CD4-positive, CD25-positive, alpha-beta regulatory T cell (primary cell): ENCODE measurements around the gene PTGDR. TPM values are rescaled to one million over a fixed set of nuclear protein-coding genes. Genes with fewer than 3 reads are reported as not detected.
A peak's percentile ranks its signal among the peaks of the same experiment; 100 is the strongest.

Experiments
- ATAC-seq, 2 donors: fragments of 150-1000 bp; cut with Tn5 transposase; one replicate each; pipeline ENCODE4 v1.10.0; 2021; ENCODE audit warnings: low read depth in 2 of 2, moderate number of reproducible peaks in 2 of 2, moderate library complexity in 1 of 2
- DNase-seq, 3 donors: peaks; one replicate each; pipeline versions ENCODE4 v3.0.0 to v3.0.0-alpha.2; 2012 to 2022; ENCODE audit warnings: mixed read lengths in 1 of 3
- H3K27ac ChIP-seq: one replicate; pipeline ENCODE4 v1.7.0; 2013; ENCODE audit warnings: mild to moderate bottlenecking, low read length; ENCODE audit not compliant: insufficient read depth, poor library complexity, severe bottlenecking
- H3K27me3 ChIP-seq: one replicate; pipeline ENCODE4 v1.7.0; 2013; ENCODE audit warnings: low read length; ENCODE audit not compliant: control insufficient read depth, insufficient read depth
- H3K36me3 ChIP-seq: one replicate; pipeline ENCODE4 v1.7.0; 2013; ENCODE audit warnings: mild to moderate bottlenecking, low read length, moderate library complexity; ENCODE audit not compliant: control insufficient read depth, insufficient read depth
- H3K4me1 ChIP-seq: 2 replicates; pipeline ENCODE4 v1.7.0; 2013; ENCODE audit warnings: mild to moderate bottlenecking, low read length; ENCODE audit not compliant: insufficient read depth, control insufficient read depth, poor library complexity, severe bottlenecking
- H3K4me3 ChIP-seq: one replicate; pipeline ENCODE4 v1.7.0; 2013; ENCODE audit warnings: low read depth, mild to moderate bottlenecking, low read length, moderate library complexity
- H3K9me3 ChIP-seq, 2 experiments: 1 replicate in 1 of 2; 2 replicates in 1 of 2; pipeline ENCODE4 v1.7.0; 2013; ENCODE audit warnings: low read length in 2 of 2, mild to moderate bottlenecking in 1 of 2, moderate library complexity in 1 of 2; ENCODE audit not compliant: control insufficient read depth in 2 of 2
- H3K27ac Mint-ChIP-seq, 3 donors: one replicate each; pipeline ENCODE4 v1.8.0; 2020 to 2022; ENCODE audit warnings: mild to moderate bottlenecking in 3 of 3, mixed read lengths in 3 of 3, moderate library complexity in 2 of 3
- H3K27me3 Mint-ChIP-seq: one replicate; pipeline ENCODE4 v1.8.0; 2022; ENCODE audit warnings: mild to moderate bottlenecking, mixed read lengths
- H3K36me3 Mint-ChIP-seq: one replicate; pipeline ENCODE4 v1.8.0; 2020; ENCODE audit warnings: mixed read lengths
- H3K4me1 Mint-ChIP-seq, 4 donors: one replicate each; pipeline ENCODE4 v1.8.0; 2020 to 2022; ENCODE audit warnings: mixed read lengths in 4 of 4, mild to moderate bottlenecking in 1 of 4
- H3K4me3 Mint-ChIP-seq, 4 donors: one replicate each; pipeline ENCODE4 v1.8.0; 2020 to 2022; ENCODE audit warnings: mild to moderate bottlenecking in 4 of 4, mixed read lengths in 4 of 4, moderate library complexity in 3 of 4
- H3K9me3 Mint-ChIP-seq, 7 donors: one replicate each; pipeline ENCODE4 v1.8.0; 2020 to 2022; ENCODE audit warnings: mixed read lengths in 7 of 7, mild to moderate bottlenecking in 3 of 7, moderate library complexity in 2 of 7
- polyA plus RNA-seq, 4 donors: library from polyadenylated mRNA; unstranded; fragments of 300-500 nt; fragmentation: Illumina TruSeq; gene quantifications; one replicate each; pipeline ENCODE4 v1.2.3, GENCODE V29; 2021
- total RNA-seq: library from RNA; stranded (reverse); gene quantifications from one replicate; pipeline ENCODE4 v1.2.3, GENCODE V29; 2022

The PTGDR gene
- total and polyA plus RNA-seq, 5 donors from 2014 or later, result 0.07 to 0.22 (median 0.12) TPM; not detected in 2

DNA sequence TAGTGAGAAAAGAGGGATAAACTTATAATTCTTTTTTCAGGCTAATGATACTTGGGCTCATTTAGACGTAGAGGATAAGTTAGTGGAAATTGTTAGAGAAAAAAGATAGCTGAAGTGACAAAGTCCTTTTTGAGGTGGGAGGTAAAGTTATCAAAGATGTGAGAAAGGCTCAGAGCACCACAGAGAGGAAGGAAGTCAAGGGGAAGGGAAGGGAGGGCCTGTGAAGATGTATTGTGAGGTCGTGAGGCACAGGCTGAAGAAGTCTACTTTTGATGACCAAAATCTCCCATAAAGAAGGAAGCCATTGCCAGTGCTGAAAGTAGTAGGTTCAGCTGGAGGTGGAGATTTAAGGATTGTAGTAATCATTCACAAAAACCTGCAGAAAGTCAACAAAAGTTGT lies 19.4 kb upstream of the PTGDR start:
- no peak overlapping the region for H3K27ac ChIP-seq
- no peak overlapping the region for H3K4me3 ChIP-seq
- peaks cover 0 to 15% (median 10%) of the 10 kb centered on the region in 4 donors for H3K4me1 Mint-ChIP-seq
- peaks cover 0 to 5% (median 0%) of the 10 kb centered on the region in 7 donors for H3K9me3 Mint-ChIP-seq
- H3K4me1 ChIP-seq, result no peaks in the 10 kb centered on the region
- no peaks in the 10 kb centered on the region for H3K9me3 ChIP-seq
- peak overlapping the region in 2 of 4 donors; percentile 21 to 35 for H3K4me3 Mint-ChIP-seq
- no peaks in the 10 kb centered on the region for H3K36me3 Mint-ChIP-seq
- DNase-seq, result peak in 1 of 3 donors; percentile 41
- peaks cover 4% of the 10 kb centered on the region for H3K27me3 ChIP-seq
- H3K27ac Mint-ChIP-seq, result peak overlapping the region in 2 of 3 donors; percentile 11 to 55
- peak; percentile 67 for ATAC-seq
- no peaks in the 10 kb centered on the region for H3K36me3 ChIP-seq
- H3K27me3 Mint-ChIP-seq, result peaks cover 18% of the 10 kb centered on the region

DNA sequence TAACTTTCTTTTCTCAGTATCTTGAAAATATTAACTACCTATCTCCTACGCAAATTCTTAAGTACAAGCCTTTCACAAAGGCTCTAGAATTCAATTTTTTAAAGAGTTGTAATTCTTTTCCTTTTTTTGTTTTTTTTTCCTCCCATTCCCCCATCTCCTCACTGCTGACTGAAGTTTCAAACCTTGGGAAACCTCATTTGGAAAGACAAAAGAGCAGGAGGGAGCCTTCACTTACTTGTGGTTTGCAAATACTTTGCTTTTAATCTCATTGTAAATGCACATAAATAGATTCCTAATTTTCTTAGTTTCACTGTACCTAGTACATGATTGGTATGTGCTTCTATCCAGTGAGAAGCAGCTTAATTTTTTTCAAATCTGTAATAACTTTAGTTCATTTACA lies 15.8 kb upstream of the PTGDR start:
- H3K4me1 ChIP-seq, result no peaks in the 10 kb centered on the region
- Mint-ChIP-seq H3K4me3 (no peak overlapping the region), H3K36me3 (no peaks in the 10 kb centered on the region), H3K27ac (no peak overlapping the region), H3K4me1 (peaks cover 0 to 15% (median 9%) of the 10 kb centered on the region in 4 donors), H3K27me3 (peaks cover 12% of the 10 kb centered on the region), H3K9me3 (peaks cover 0 to 9% (median 0%) of the 10 kb centered on the region in 7 donors)
- H3K36me3 ChIP-seq, result no peaks in the 10 kb centered on the region
- H3K4me3 ChIP-seq, result no peak overlapping the region
- H3K9me3 ChIP-seq, result no peaks in the 10 kb centered on the region
- ATAC-seq (no peak), DNase-seq (no peak)
- H3K27ac ChIP-seq, result no peak overlapping the region
- peaks cover 4% of the 10 kb centered on the region for H3K27me3 ChIP-seq

GRCh38 chr14:52253503-52253902 lies 14.0 kb upstream of the PTGDR start:
- Histone ChIP-seq H3K27me3 (peaks cover 4% of the 10 kb centered on the region), H3K9me3 (no peaks in the 10 kb centered on the region), H3K36me3 (no peaks in the 10 kb centered on the region), H3K4me3 (no peak overlapping the region), H3K27ac (no peak overlapping the region), H3K4me1 (no peaks in the 10 kb centered on the region)
- Mint-ChIP-seq H3K36me3 (no peaks in the 10 kb centered on the region), H3K4me1 (no peaks in the 10 kb centered on the region), H3K27ac (no peak overlapping the region), H3K9me3 (peaks cover 0 to 6% (median 0%) of the 10 kb centered on the region in 7 donors), H3K4me3 (no peak overlapping the region), H3K27me3 (peaks cover 12% of the 10 kb centered on the region)
- ATAC-seq (no peak), DNase-seq (no peak)

- Mint-ChIP-seq H3K27ac (no peak overlapping the region), H3K4me1 (peaks cover 0 to 1% (median 0%) of the 10 kb centered on the region in 4 donors), H3K9me3 (peaks cover 0 to 6% (median 2%) of the 10 kb centered on the region in 7 donors), H3K36me3 (no peaks in the 10 kb centered on the region), H3K4me3 (no peak overlapping the region), H3K27me3 (peaks cover 12% of the 10 kb centered on the region)
- H3K4me1 ChIP-seq, result no peaks in the 10 kb centered on the region
- H3K27me3 ChIP-seq, result peaks cover 4% of the 10 kb centered on the region
- no peak overlapping the region for H3K27ac ChIP-seq
- DNase-seq (no peak), ATAC-seq (no peak)
- H3K36me3 ChIP-seq, result no peaks in the 10 kb centered on the region
- no peaks in the 10 kb centered on the region for H3K9me3 ChIP-seq
- H3K4me3 ChIP-seq, result no peak overlapping the region
Measured at GRCh38 chr14:52254086-52254485, 13.4 kb upstream of the PTGDR start.

DNA sequence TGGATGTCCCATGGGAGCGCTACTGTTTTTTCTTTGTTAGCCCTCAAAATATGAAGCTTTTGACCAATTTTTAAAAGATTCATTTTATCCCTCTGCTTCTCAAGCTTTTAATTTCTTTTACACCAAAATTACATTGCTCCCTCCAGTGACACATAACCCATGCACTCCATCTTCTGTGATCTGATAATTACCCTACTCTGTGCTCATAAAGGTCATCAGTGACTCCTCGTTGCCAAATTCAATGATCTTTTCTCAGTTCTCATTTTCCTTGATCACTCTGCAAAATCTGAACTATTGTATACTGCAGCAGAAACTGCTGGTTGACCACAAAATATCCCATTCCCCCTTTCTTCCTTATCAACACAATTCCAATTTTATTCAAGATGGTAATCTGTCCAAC lies 8.7 kb upstream of the PTGDR start:
- ATAC-seq (no peak), DNase-seq (no peak)
- H3K27ac Mint-ChIP-seq, result no peak overlapping the region
- no peaks in the 10 kb centered on the region for H3K36me3 Mint-ChIP-seq
- H3K4me1 Mint-ChIP-seq, result peaks cover 0 to 8% (median 3%) of the 10 kb centered on the region in 4 donors
- no peak overlapping the region for H3K4me3 Mint-ChIP-seq
- Histone ChIP-seq H3K4me1 (no peaks in the 10 kb centered on the region), H3K4me3 (no peak overlapping the region), H3K27ac (no peak overlapping the region), H3K27me3 (peaks cover 5% of the 10 kb centered on the region), H3K36me3 (no peaks in the 10 kb centered on the region), H3K9me3 (no peaks in the 10 kb centered on the region)
- peaks cover 0 to 4% (median 2%) of the 10 kb centered on the region in 7 donors for H3K9me3 Mint-ChIP-seq
- peaks cover 13% of the 10 kb centered on the region for H3K27me3 Mint-ChIP-seq

- H3K27me3 ChIP-seq, result peaks cover 5% of the 10 kb centered on the region
- H3K36me3 ChIP-seq, result no peaks in the 10 kb centered on the region
- Mint-ChIP-seq H3K4me1 (peaks cover 0 to 8% (median 3%) of the 10 kb centered on the region in 4 donors), H3K27ac (no peak overlapping the region), H3K27me3 (peaks cover 13% of the 10 kb centered on the region), H3K36me3 (no peaks in the 10 kb centered on the region), H3K4me3 (no peak overlapping the region), H3K9me3 (peaks cover 0 to 3% (median under 1%) of the 10 kb centered on the region in 7 donors)
- H3K4me3 ChIP-seq, result no peak overlapping the region
- H3K4me1 ChIP-seq, result no peaks in the 10 kb centered on the region
- peak in 1 of 3 donors; percentile 20 for DNase-seq
- no peaks in the 10 kb centered on the region for H3K9me3 ChIP-seq
- no peak for ATAC-seq
- no peak overlapping the region for H3K27ac ChIP-seq
Measured at GRCh38 chr14:52259434-52259833, 8.1 kb upstream of the PTGDR start.

DNA sequence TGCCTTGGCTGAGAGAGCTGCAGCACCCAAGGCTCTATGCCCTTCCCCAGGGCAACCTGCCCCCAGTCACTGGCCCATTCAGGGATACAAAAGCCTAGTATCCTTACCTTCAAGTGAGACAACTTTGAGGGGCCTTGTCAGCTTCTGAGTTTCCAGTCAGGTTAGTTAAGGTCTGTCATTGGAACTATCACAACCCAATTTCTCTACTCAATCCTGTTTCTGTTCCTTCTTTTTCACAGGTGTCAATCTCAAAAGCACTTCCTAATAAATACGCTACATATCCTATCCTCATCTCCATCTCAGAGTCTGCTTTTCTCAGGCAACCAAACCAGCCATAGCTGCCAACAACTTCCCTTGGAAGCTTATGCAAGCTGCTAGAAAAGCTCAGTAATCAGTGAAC lies 4.9 kb upstream of the PTGDR start:
- Mint-ChIP-seq H3K27ac (no peak overlapping the region), H3K4me1 (peaks cover 0 to 21% (median 15%) of the 10 kb centered on the region in 4 donors), H3K27me3 (peaks cover 40% of the 10 kb centered on the region), H3K4me3 (no peak overlapping the region), H3K9me3 (peaks cover 0 to 3% (median 0%) of the 10 kb centered on the region in 7 donors), H3K36me3 (no peaks in the 10 kb centered on the region)
- Histone ChIP-seq H3K27me3 (peaks cover 11% of the 10 kb centered on the region), H3K27ac (no peak overlapping the region), H3K4me3 (no peak overlapping the region), H3K36me3 (no peaks in the 10 kb centered on the region), H3K9me3 (no peaks in the 10 kb centered on the region), H3K4me1 (peaks cover 2% of the 10 kb centered on the region)
- DNase-seq (no peak), ATAC-seq (no peak)

DNA sequence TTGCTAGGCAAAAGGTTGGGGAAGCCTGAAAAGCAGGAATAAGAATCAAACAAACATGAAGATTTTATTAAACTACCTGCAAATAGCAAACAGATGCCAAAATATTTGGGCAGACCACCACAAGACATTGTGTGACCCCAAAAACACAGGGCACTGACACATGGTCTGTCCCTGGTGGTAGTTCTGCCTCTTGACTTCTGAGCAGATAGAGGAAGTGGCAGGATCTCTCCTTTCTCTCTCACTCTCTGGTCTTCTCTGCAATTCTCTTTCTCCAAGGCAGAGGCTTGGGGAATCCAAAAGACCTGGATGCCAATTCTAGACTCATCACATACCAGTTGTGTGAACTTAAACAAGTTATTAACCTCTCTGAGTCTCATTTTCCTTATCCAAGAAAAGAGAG lies 4.3 kb upstream of the PTGDR start:
- no peaks in the 10 kb centered on the region for H3K36me3 ChIP-seq
- DNase-seq (no peak), ATAC-seq (no peak)
- Mint-ChIP-seq H3K36me3 (no peaks in the 10 kb centered on the region), H3K27ac (no peak overlapping the region), H3K4me3 (no peak overlapping the region), H3K9me3 (peaks cover 0 to 3% (median 0%) of the 10 kb centered on the region in 7 donors), H3K4me1 (peaks cover 0 to 24% (median 19%) of the 10 kb centered on the region in 4 donors), H3K27me3 (peaks cover 46% of the 10 kb centered on the region)
- H3K27ac ChIP-seq, result no peak overlapping the region
- H3K27me3 ChIP-seq, result peaks cover 13% of the 10 kb centered on the region
- no peaks in the 10 kb centered on the region for H3K9me3 ChIP-seq
- H3K4me1 ChIP-seq, result peaks cover 6% of the 10 kb centered on the region
- no peak overlapping the region for H3K4me3 ChIP-seq
